Measurements from ENCODE around the gene GOT2. TPM values are rescaled to one million over a fixed set of nuclear protein-coding genes. Genes with fewer than 3 reads are reported as not detected.
A peak's percentile ranks its signal among the peaks of the same experiment; 100 is the strongest.
"Not testable (repeated sequence)": the region's sequence is repeated elsewhere in the genome, so short reads cannot be mapped to it uniquely, and the experiment has no call there.

GOT2 gene
- total RNA-seq, 1 donor from 2014 or later, result 54.5 TPM

GRCh38 chr16:58695368-58695767 is 38.7 kb downstream of the GOT2 start:
- H3K9me3 Mint-ChIP-seq (ENCODE audit: low read depth), result peaks cover 18% of the 10 kb centered on the region
- no peaks in the 10 kb centered on the region for H3K27me3 Mint-ChIP-seq (ENCODE audit: low read depth)
- H3K4me1 Mint-ChIP-seq (ENCODE audit: low read depth), result no peaks in the 10 kb centered on the region
- TF ChIP-seq, protein P1, sequence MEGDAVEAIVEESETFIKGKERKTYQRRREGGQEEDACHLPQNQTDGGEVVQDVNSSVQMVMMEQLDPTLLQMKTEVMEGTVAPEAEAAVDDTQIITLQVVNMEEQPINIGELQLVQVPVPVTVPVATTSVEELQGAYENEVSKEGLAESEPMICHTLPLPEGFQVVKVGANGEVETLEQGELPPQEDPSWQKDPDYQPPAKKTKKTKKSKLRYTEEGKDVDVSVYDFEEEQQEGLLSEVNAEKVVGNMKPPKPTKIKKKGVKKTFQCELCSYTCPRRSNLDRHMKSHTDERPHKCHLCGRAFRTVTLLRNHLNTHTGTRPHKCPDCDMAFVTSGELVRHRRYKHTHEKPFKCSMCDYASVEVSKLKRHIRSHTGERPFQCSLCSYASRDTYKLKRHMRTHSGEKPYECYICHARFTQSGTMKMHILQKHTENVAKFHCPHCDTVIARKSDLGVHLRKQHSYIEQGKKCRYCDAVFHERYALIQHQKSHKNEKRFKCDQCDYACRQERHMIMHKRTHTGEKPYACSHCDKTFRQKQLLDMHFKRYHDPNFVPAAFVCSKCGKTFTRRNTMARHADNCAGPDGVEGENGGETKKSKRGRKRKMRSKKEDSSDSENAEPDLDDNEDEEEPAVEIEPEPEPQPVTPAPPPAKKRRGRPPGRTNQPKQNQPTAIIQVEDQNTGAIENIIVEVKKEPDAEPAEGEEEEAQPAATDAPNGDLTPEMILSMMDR (IDR thresholded peaks at IDR 0.05), result no peak
- H3K27ac Mint-ChIP-seq (ENCODE audit: unreplicated experiment), result no peak overlapping the region
- no peak for DNase-seq (ENCODE audit: low spot score)
- H3K36me3 Mint-ChIP-seq (ENCODE audit: low read depth), result no peaks in the 10 kb centered on the region
- H3K4me3 Mint-ChIP-seq (ENCODE audit: unreplicated experiment), result no peak overlapping the region

GRCh38 chr16:58692450-58692849 is 41.7 kb downstream of the GOT2 start:
- TF ChIP-seq, protein P1 (IDR thresholded peaks at IDR 0.05), result no peak
- H3K9me3 Mint-ChIP-seq (ENCODE audit: low read depth), result peaks cover 18% of the 10 kb centered on the region
- no peak overlapping the region for H3K4me3 Mint-ChIP-seq (ENCODE audit: unreplicated experiment)
- DNase-seq (ENCODE audit: low spot score), result no peak
- no peaks in the 10 kb centered on the region for H3K4me1 Mint-ChIP-seq (ENCODE audit: low read depth)
- no peaks in the 10 kb centered on the region for H3K36me3 Mint-ChIP-seq (ENCODE audit: low read depth)
- no peak overlapping the region for H3K27ac Mint-ChIP-seq (ENCODE audit: unreplicated experiment)
- peaks cover 3% of the 10 kb centered on the region for H3K27me3 Mint-ChIP-seq (ENCODE audit: low read depth)

DNA sequence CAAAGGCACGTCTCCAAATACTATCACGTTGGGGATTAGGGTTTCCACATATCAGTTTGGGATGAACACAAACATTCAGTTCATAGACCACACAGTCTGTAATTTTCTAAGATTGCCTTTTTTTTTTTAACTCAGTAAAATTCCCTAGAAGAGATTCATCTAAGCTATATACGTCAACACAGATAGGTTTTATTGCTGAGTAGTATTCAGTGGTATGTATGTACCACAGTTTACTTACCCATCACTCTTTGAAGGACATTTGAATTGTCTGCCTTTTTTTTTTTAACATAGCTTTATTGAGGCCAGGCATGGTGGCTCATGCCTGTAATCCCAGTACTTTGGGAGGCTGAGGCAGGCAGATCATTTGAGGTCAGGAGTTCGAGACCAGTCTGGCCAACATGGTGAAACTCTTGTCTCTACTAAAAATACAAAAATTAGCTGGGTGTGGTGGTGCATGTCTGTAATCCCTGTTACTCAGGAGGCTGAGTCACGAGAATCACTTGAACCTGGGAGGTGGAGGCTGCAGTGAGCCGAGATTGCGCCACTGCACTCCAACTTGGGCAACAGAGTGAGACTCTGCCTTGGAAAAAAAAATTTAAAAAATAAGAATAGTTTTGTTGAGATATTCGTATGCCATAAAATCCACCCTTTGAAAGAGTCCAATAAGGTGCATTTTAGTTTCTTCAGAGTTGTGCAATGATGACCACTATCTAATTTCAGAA is 47.0 kb downstream of the GOT2 start:
- not testable (repeated sequence) for H3K27me3 Mint-ChIP-seq (ENCODE audit: low read depth); H3K36me3 Mint-ChIP-seq (ENCODE audit: low read depth); H3K9me3 Mint-ChIP-seq (ENCODE audit: low read depth); H3K27ac Mint-ChIP-seq (ENCODE audit: unreplicated experiment); DNase-seq (ENCODE audit: low spot score); H3K4me3 Mint-ChIP-seq (ENCODE audit: unreplicated experiment)
- H3K4me1 Mint-ChIP-seq (ENCODE audit: low read depth), result peaks cover 17% of the 10 kb centered on the region

- Mint-ChIP-seq H3K27me3 (ENCODE audit: low read depth) (peaks cover 3% of the 10 kb centered on the region), H3K4me3 (ENCODE audit: unreplicated experiment) (peak overlapping the region; percentile 94), H3K36me3 (ENCODE audit: low read depth) (peaks cover 4% of the 10 kb centered on the region), H3K4me1 (ENCODE audit: low read depth) (peaks cover 27% of the 10 kb centered on the region), H3K9me3 (ENCODE audit: low read depth) (no peaks in the 10 kb centered on the region), H3K27ac (ENCODE audit: unreplicated experiment) (no peak overlapping the region)
- no peak for DNase-seq (ENCODE audit: low spot score)
- TF ChIP-seq, protein P1 (IDR thresholded peaks at IDR 0.05), result no peak
Measured at GRCh38 chr16:58685084-58685449, 49.0 kb downstream of the GOT2 start.

- Mint-ChIP-seq H3K36me3 (ENCODE audit: low read depth) (peaks cover 4% of the 10 kb centered on the region), H3K4me3 (ENCODE audit: unreplicated experiment) (peak within 1 kb of the TSS; percentile 94), H3K4me1 (ENCODE audit: low read depth) (peaks cover 27% of the 10 kb centered on the region), H3K9me3 (ENCODE audit: low read depth) (no peaks in the 10 kb centered on the region), H3K27me3 (ENCODE audit: low read depth) (peaks cover under 1% of the 10 kb centered on the region), H3K27ac (ENCODE audit: unreplicated experiment) (peak within 1 kb of the TSS; percentile 95)
- TF ChIP-seq, protein P1 (IDR thresholded peaks at IDR 0.05), result no peak
- peak; percentile 97 for DNase-seq (ENCODE audit: low spot score)
Measured at GRCh38 chr16:58684354-58685083, 49.6 kb downstream of the GOT2 start, which contains the start of gene SLC38A7. Gene SLC38A7, minus strand, starts transcription at chr16:58684770. Its CDS starts 4,644 bp downstream, at chr16:58680126.
